Raji (cell line): ENCODE measurements around the gene CENPT.

Source experiments
- POLR2A ChIP-seq: IDR thresholded peaks from 2 replicates; pipeline ENCODE4 v1.6.1; 2011; ENCODE audit warnings: low read depth, low read length, control low read depth; ENCODE audit not compliant: insufficient read depth

The CENPT gene, protein sequence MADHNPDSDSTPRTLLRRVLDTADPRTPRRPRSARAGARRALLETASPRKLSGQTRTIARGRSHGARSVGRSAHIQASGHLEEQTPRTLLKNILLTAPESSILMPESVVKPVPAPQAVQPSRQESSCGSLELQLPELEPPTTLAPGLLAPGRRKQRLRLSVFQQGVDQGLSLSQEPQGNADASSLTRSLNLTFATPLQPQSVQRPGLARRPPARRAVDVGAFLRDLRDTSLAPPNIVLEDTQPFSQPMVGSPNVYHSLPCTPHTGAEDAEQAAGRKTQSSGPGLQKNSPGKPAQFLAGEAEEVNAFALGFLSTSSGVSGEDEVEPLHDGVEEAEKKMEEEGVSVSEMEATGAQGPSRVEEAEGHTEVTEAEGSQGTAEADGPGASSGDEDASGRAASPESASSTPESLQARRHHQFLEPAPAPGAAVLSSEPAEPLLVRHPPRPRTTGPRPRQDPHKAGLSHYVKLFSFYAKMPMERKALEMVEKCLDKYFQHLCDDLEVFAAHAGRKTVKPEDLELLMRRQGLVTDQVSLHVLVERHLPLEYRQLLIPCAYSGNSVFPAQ

DNA sequence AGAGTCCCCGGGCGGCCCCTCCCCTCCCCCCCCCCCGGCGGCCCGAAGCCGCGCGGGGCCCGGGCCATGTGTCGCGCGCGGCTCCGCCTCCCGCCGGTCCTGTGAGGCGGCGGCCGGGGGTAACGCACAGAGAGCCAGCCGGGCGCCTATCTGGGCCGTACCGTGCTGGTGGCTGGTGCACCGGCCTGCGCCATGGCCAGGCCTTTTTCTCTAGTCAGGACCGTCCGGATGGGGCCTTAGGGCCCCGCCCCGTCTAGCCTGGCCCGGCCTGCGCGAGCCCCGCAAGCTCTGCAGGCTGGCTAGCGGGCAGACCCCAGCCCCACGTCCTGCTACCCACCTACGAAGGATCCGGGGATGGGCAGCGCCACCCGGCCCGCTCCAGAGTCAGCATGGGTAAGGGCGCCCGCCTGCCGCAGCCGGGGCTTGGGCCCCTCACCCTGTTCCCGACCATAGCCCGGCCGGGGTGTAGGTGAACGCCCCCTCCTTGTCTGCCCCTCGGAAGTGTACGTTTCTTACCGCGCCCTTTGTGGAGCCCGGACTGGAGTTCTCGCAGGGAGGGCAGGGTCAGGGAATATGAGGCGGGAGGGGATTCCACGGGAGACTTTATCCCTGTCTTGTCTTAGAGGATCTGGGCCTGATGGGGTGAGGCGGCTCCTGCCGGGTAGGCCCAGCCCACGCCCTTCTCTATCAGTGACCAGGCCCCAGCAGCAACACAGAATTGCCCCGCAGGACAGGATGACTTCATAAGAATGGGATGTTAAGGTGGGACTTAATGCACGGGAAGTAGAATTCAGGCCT, at the start of gene CENPT:
CENPT (minus strand) TSS at position 630 of the 798 bp plus-strand sequence. CDS start 13,834 bp downstream, outside the sequence.
- no peak for TF ChIP-seq POLR2A

DNA sequence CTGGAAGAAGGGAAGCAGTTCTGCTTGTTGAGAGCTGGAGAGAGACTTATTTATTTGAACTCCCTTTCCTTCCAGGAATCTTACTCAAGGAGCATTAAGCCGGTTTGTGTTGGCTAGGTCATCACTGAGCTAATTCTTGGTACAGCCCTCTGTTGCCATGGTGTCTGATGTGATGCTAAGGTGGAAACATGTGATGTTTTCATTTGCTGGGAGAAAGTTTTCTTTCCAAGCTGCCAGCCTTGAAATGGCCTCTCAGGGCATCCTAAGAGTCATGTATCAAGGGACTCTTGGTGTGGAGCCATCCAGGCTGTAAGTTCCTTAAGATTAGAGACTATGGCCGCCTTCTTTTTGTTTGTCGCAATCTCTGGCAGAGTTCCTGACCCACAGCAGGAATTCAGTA, 49.7 kb upstream of the CENPT start:
- TF ChIP-seq POLR2A = no peak

DNA sequence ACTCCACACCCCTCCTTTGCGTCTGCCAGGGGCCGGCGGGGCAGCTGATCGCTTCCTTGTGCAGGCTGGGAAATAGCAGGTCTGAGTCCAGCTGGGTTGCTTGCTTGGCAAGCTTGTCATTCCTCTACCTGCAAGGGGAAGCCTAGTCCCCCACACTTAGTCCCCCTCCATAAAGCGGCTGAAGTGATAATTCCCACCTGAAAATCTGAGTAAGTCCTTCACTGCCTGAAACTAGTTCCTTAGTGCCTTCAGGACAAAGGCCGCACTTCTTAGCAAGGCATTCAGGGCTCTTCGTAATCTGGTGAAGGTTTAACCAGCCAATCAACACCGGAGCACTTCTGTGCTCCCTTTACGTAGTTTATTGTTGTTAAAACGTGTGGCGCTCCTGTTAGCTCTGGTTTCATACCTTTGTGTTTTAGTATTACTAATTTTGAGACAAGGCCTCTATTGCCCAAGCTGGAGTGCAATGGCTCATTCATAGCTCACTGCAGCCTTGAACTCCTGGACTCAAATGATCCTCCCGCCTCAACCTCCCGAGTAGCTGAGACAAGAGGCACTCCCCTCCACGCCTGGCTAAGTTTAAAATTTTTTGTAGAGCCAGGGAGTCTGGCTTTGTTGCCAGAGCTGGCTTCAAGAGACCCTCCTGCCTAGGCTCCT, 46.4 kb upstream of the CENPT start:
- TF ChIP-seq POLR2A = no peak

DNA sequence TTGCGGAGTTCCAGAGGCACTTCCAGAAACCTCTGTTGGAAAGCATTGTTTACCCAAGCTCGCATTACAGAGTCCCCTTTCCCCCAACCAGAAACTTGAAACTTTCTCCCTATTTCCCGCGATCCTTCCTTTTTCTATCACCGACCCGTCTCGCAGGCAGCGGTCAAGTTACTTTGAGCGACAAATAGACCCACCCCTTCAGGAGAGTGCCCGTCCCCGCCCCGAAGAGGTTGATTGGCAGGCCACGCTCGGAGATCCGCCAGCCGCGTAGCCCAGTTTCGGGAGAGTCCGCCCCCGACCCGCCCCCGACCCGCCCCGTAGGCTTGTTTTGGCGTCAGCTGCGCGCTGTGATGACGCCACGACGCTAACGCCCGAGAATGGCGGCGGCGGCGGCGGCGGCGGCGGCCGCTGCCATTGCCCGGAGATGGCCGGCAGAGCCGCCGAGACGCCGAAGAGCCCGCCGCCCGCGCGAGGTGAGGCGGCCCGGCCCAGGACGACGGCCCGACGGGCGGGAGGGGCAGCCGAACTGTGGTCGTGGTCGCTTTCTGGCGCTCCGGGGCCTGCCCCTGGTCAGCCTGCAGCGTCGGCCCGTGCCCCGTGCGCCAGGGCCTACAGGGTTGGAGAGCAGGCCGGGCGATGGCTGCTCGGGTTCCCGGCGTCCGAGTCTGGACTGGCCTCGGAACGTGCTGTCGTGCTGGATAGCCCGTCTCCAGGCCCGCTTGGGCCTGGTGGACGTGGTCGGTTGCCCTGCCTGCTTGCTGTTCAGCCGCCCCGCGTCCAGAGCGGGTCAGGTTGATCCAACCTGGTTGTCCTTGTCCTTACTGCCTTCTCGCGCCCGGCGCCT, 45.6 kb upstream of the CENPT start, which contains the start of gene PSKH1:
PSKH1 (plus strand) TSS at position 356 of the 844 bp plus-strand sequence. CDS start 15,496 bp downstream, outside the sequence.
- TF ChIP-seq POLR2A = peak; percentile 65

DNA sequence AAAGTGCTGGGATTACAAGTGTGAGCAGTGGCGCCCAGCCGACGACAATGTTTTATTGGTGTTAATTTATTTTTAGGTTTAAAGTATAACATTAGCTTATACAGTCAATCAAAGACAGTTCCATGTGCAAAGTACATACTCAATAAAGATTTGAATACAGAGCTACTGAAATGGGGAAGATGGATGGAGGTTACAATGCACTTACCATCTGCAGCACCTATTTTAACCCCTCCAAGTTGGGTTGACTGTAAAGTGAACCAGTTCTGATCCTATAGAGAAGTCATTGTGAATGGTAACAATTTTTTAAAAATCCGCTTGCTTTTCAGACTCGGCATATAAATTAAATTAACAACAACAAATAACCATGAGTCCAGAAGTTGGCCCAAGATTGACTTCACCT, 44.9 kb upstream of the CENPT start:
- no peak for TF ChIP-seq POLR2A

DNA sequence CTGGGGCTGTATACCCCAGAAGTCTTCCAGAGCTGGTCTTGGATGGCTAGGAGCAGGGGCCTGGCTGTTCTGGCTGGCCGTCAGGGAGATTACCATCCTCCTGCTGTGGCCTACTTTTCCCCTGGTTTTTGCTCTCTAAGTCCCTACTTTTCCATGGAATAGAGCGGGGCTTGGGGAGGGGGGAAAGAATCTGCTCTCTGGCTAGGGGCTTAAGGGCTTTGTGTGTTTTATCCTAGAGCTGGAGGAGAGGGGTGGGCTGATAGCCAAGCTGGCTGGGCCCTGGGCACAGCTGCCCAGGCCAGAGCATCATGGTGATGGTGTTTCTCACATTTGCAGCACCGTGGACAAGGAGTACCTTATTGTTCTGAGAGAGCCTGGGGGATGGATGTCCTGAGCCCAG, 40.8 kb upstream of the CENPT start:
- no peak for TF ChIP-seq POLR2A

DNA sequence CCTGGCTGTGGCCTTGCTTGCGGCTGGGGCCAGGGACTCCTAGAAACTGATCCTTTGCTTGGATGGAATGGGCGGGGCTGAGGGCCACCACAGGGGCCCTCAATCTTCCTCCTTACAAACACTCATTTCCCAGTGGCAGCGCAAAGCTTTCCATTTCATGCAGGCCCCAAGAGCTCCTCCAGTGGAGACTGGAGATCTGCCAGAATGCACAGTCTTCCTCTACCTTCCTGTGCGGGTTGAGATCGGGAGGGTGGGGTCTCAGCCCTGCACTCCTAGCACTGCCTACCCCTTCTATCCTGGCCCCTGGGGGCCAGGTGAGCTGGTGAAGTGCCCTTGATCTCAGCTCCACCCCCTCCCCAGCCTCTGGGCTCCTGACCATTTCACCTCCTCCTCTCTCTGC, 38.9 kb upstream of the CENPT start:
- TF ChIP-seq POLR2A = no peak

DNA sequence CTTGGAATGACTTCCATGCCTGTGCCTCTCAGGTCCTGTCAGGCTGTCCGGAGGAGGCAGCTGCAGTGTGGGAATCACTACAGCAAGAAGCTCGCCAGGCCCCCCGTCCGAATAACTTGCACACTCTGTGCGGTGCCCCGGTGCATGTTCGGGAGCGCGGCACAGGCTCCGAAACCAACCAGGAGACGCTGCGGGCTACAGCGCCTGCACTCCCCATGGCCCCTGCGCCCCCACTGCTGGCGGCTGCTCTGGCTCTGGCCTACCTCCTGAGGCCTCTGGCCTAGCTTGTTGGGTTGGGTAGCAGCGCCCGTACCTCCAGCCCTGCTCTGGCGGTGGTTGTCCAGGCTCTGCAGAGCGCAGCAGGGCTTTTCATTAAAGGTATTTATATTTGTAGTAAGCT, 38.5 kb upstream of the CENPT start:
- no peak for TF ChIP-seq POLR2A

DNA sequence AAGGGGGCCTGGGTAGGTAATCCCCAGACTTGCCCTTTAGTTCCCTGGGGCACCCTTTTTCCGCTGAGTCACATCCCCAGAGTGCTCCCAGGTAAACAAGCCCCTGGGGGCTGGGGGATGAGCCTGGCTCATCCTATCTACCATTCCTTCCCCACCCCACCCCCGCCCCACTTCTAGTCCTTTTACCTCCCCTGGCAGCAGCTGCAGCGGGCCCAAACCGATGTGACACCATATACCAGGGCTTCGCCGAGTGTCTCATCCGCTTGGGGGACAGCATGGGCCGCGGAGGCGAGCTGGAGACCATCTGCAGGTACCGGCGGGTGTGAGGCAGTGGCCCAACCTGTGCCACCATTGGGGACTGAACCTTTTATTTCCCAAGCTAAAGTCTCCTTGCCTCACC, 38.1 kb upstream of the CENPT start:
- TF ChIP-seq POLR2A = no peak

DNA sequence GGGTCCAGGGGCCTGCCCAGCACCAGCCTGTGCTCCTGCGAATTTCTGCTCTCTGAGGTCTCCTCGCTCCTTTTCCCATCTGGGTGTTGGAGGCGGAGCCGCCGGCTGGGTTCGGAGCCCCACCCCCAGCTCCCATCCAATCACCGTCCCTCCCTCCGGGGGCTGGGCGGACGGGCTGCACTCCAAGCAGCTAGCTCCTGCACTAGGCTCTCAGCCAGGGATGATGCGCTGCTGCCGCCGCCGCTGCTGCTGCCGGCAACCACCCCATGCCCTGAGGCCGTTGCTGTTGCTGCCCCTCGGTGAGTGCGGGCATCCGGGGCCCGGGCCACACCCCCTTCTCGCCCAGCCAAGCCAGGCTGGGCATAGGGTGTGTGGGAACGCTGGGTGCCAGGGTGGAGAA, 37.2 kb upstream of the CENPT start, which contains the start of gene NRN1L:
NRN1L (plus strand) TSS at position 202 of the 400 bp plus-strand sequence; CDS start at position 221, 19 bp downstream.
- no peak for TF ChIP-seq POLR2A

DNA sequence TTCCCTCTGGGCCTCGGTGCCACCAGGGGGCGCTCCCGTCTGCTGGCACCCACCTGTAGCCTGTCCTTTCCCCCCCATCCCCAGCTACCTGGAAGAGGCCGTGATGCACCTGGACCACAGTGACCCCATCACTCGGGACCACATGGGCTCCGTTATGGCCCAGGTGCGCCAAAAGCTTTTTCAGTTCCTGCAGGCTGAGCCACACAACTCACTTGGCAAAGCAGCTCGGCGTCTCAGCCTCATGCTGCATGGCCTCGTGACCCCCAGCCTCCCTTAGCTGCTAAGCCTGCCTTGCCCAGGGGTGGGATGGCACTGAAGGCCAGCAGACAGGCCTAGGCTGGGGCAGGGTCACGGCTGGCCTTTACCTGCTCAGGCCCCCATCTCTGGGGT, 36.4 kb upstream of the CENPT start:
- no peak for TF ChIP-seq POLR2A

DNA sequence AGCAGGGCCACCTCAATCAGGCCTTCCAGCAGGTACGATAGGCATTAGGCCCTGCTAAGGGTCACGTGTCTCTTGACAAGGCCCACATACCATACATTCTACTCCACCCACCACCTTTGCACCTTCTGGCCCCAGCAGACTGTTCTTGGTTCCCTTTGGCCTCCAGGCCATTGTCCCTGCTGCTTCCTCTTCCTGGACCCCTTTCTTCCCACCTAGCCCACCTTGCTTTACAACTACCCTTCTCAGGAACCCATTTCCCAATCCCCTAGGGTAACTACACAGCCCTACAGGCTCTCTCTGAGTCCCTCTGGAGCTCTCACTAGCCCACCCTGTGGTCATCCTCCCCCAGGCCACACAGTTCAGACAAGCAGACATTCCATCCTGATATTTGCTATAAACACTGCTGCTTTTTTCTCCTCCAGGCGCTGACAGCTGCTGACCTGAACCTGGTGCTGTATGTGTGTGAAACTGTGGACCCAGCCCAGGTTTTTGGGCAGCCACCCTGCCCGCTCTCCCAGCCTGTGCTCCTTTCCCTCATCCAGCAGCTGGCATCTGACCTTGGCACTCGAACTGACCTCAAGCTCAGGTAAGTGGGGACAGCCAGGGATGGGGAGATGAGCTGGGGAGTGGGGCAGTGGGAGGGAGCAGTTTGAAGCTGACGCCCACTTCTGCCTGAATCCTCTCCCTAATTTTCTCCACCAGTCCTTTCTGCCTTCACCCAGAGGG, 35.8 kb upstream of the CENPT start:
- TF ChIP-seq POLR2A = no peak

DNA sequence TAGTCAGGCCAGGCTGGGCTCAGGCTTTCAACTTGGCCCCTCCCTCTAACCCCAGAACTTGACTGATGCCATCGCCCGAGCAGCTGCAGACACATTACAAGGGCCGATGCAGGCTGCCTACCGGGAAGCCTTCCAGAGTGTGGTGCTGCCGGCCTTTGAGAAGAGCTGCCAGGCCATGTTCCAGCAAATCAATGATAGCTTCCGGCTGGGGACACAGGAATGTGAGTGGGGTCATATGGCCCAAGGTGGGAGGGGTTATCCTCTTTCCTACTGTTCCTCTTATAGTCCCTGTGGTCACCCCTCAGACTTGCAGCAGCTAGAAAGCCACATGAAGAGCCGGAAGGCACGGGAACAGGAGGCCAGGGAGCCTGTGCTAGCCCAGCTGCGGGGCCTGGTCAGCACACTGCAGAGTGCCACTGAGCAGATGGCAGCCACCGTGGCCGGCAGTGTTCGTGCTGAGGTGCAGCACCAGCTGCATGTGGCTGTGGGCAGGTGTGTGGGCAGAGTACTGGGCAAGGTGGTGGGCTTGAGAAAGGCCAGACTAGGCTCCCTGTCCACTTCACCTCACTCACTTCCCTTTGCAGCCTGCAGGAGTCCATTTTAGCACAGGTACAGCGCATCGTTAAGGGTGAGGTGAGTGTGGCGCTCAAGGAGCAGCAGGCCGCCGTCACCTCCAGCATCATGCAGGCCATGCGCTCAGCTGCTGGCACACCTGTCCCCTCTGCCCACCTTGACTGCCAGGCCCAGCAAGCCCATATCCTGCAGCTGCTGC, 35.1 kb upstream of the CENPT start:
- no peak for TF ChIP-seq POLR2A

DNA sequence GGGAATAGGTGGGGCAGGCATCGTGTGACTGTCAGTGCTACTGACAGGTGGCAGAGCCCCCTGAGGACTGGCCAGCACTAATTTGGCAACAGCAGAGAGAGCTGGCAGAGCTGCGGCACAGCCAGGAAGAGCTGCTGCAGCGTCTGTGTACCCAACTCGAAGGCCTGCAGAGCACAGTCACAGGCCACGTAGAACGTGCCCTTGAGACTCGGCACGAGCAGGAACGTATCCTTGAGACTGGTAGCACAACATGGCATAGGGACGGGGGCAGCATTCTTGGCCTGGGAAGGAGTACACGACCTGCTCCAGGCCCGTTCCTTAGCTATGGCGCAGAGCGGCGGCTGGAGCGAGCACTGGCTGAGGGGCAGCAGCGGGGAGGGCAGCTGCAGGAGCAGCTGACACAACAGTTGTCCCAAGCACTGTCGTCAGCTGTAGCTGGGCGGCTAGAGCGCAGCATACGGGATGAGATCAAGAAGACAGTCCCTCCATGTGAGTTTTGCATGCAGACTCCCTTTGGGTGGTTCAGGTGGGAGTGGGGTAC, 34.2 kb upstream of the CENPT start:
- TF ChIP-seq POLR2A = no peak
